NCI-H1092 (cell line): ENCODE data around the gene MTA1.

Experiments used
- DNase-seq: peaks from one replicate; lab custom pipeline; 2025; lab: John Stamatoyannopoulos, UW

Gene MTA1

GRCh38 chr14:105498430-105499255, 79.0 kb downstream of the MTA1 start:
- DNase-seq, result no peak

GRCh38 chr14:105499256-105500035, 79.8 kb downstream of the MTA1 start:
- no peak for DNase-seq

GRCh38 chr14:105500036-105500725, 80.6 kb downstream of the MTA1 start:
- DNase-seq, result no peak

- no peak for DNase-seq
Measured at GRCh38 chr14:105500726-105501101, 81.1 kb downstream of the MTA1 start.

- DNase-seq, result no peak
Measured at GRCh38 chr14:105501504-105502291, 82.1 kb downstream of the MTA1 start.

- no peak for DNase-seq
Measured at GRCh38 chr14:105502446-105503295, 83.0 kb downstream of the MTA1 start.

DNA sequence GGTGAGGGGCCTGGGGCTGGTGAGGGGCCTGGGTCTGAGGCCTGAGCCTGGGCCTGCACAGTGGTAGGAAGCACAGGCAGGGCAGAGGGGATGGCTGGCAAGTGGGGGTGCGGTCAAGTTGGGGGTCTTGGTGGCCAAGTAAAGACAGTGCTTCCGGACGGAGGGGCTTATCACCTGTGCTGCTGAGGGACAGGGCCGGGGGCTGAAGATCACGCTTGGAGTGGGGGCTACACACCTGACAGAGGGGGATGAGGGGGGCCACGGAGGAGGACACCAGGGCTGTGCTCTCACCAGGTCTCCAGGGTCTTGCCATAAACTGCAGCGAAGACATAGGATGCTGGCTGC, 83.6 kb downstream of the MTA1 start:
- no peak for DNase-seq

- no peak for DNase-seq
Measured at GRCh38 chr14:105503935-105504692, 84.5 kb downstream of the MTA1 start.

GRCh38 chr14:105505101-105505500, 85.5 kb downstream of the MTA1 start:
- no peak for DNase-seq

DNA sequence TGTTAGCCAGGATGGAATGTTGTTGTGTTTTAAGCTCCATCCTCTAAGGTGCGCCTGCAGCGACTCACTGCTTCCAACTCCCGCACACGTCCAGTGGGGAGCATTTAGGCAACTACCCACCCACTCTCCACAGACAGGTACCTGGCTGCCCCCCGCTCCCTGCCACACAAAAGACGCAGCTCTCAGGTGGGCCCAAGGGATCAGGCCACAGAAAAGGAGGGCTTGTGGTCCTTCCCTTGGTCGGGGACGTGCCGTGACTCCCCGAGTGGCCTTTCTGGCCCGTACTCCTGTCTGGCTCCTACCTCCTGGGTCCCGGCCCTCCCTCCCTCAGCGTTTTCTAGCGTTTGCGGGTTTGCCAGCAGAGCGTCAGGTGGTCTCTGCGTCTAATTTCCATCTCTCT, 87.6 kb downstream of the MTA1 start:
- DNase-seq, result no peak

DNA sequence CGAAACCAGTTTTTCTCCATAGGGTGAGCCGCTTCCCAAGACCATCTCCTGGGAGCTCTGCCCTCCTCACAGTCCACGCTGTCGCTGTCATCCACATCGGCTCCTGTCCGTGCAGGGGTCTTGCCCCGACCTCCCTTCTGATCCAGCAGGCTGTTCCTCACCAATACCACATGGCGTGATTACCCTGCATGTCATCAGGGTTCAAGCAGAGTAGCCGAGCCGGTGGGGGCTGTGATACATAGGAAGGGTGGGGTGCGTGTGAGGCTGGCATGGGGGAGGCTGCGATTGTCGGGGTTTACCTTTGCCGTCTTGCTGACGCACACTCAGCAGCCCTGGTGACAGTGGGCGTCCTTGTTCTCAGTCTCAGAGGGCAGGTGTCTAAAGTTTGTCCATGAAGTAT, 88.4 kb downstream of the MTA1 start:
- no peak for DNase-seq

GRCh38 chr14:105508601-105509000, 89.0 kb downstream of the MTA1 start:
- DNase-seq, result no peak

DNA sequence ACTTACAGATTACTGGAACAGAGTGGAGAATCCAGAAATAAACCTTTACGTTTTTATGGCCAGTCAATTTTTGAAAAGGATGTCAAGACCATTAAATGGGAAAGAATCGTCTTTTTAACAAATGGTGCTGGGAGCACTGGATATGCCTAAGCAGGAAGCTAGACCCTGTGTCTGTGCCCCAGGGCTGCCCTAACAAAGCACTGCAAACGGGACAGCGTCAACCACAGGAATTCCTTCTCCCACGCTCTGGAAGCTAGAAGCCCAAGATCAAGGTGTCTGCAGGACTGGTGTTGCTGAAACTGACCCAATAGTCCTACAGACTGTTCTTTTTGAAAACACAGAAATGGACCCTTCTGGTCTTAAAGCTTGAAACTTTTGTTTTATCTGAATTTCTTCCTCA, 97.5 kb downstream of the MTA1 start:
- no peak for DNase-seq

DNA sequence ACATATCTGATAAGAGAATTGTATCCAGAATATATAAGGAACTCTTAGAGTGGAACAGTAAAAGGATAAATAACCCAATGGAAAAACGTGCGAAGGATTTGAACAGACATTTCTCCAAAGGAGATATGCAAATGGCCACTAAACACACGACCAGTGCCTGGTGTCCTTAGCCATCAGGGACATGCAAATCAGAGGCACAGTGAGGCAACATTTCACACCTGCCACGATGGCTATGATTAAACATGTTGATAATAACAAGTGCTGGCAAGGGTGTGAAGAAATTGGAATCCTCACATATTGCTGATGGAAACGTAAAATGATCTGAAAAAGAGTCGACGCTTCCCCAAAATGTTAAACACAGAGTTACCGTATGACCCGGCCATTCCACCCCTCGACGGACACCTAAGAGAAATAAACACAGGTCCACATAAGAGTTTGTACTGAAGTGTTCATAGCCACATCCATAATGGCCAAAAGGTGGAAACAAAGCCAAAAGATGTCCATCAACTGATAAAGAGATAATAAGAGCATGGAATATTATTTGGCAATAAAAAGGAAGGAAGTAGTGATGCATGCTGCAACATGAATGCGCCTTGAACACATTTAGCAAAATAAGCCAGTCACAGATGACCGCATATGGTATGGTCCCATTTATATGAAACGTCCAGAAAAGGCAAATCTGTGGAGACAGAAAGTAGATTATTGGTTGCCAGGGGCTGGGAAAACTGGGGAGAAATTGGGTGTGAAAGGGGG, 100.5 kb downstream of the MTA1 start:
- DNase-seq, result no peak
